T-helper 22 cell (primary cell): ENCODE results near the gene SLC25A51.
"Not testable (repeated sequence)": the region's sequence is repeated elsewhere in the genome, so short reads cannot be mapped to it uniquely, and the experiment has no call there.

Experiments
- DNase-seq: peaks from one replicate; pipeline ENCODE4 v3.0.0-alpha.2; 2020; ENCODE audit warnings: low read depth

The SLC25A51 gene

GRCh38 chr9:37919246-37919955 lies 15.5 kb upstream of the SLC25A51 start:
- DNase-seq, result no peak

GRCh38 chr9:37918665-37919170 lies 14.8 kb upstream of the SLC25A51 start:
- no peak for DNase-seq

GRCh38 chr9:37917801-37918664 lies 14.1 kb upstream of the SLC25A51 start:
- DNase-seq, result no peak

- DNase-seq, result no peak
Measured at GRCh38 chr9:37917313-37917731, 13.4 kb upstream of the SLC25A51 start.

- no peak for DNase-seq
Measured at GRCh38 chr9:37916471-37917312, 12.8 kb upstream of the SLC25A51 start.

GRCh38 chr9:37915911-37916470 lies 12.1 kb upstream of the SLC25A51 start:
- DNase-seq, result no peak

GRCh38 chr9:37914701-37915358 lies 10.9 kb upstream of the SLC25A51 start:
- no peak for DNase-seq

GRCh38 chr9:37914154-37914551 lies 10.2 kb upstream of the SLC25A51 start:
- no peak for DNase-seq

GRCh38 chr9:37913480-37914153 lies 9.7 kb upstream of the SLC25A51 start:
- DNase-seq, result peak; percentile 30

GRCh38 chr9:37911271-37911681 lies 7.3 kb upstream of the SLC25A51 start:
- DNase-seq, result no peak

GRCh38 chr9:37910271-37910670 lies 6.3 kb upstream of the SLC25A51 start:
- DNase-seq, result no peak

GRCh38 chr9:37909836-37910235 lies 5.9 kb upstream of the SLC25A51 start:
- DNase-seq, result not testable (repeated sequence)

GRCh38 chr9:37909326-37909725 lies 5.4 kb upstream of the SLC25A51 start:
- no peak for DNase-seq

- DNase-seq, result no peak
Measured at GRCh38 chr9:37908698-37909186, 4.8 kb upstream of the SLC25A51 start.

- no peak for DNase-seq
Measured at GRCh38 chr9:37908283-37908682, 4.4 kb upstream of the SLC25A51 start.

GRCh38 chr9:37906312-37907239 lies 2.6 kb upstream of the SLC25A51 start:
- DNase-seq, result no peak

- DNase-seq, result no peak
Measured at GRCh38 chr9:37905776-37906175, 1.8 kb upstream of the SLC25A51 start.

- DNase-seq, result no peak
Measured at GRCh38 chr9:37905131-37905505, 1.2 kb upstream of the SLC25A51 start.

- no peak for DNase-seq
Measured at GRCh38 chr9:37904445-37905130, 661 bp upstream of the SLC25A51 start.
